GM23338 (cell line): ENCODE measurements around the gene LCOR. TPM values are rescaled to one million over a fixed set of nuclear protein-coding genes. Genes with fewer than 3 reads are reported as not detected.

Experiments
- ATAC-seq: fragments of 200-7000 bp; cut with Tn5 transposase; 3 replicates; pipeline ENCODE4 v1.9.1; 2020
- DNase-seq: peaks from one replicate; pipeline ENCODE4 v3.0.0-alpha.2; 2015; ENCODE audit warnings: low spot score
- H2AFZ ChIP-seq: fragments of 200-600 bp; sonication (generic); 2 replicates; pipeline ENCODE4 v1.8.0; 2016; ENCODE audit warnings: antibody characterized with exemption, mild to moderate bottlenecking, moderate library complexity
- H3F3A ChIP-seq: fragments of 200-600 bp; sonication (generic); replicated peaks from 2 replicates; pipeline ENCODE4 v1.8.0; 2017; ENCODE audit warnings: antibody characterized with exemption, mixed run types, low read depth
- H3K27ac ChIP-seq: fragments of 200-600 bp; sonication (generic); 2 replicates; pipeline ENCODE4 v1.6.1; 2016; ENCODE audit warnings: low read depth
- H3K27me3 ChIP-seq: fragments of 200-600 bp; sonication (generic); 2 replicates; pipeline ENCODE4 v1.8.0; 2016; ENCODE audit warnings: mild to moderate bottlenecking, mixed run types, moderate library complexity; ENCODE audit not compliant: insufficient read depth
- H3K36me3 ChIP-seq: fragments of 200-600 bp; sonication (generic); 2 replicates; pipeline ENCODE4 v1.8.0; 2016; ENCODE audit warnings: mild to moderate bottlenecking; ENCODE audit not compliant: insufficient read depth
- H3K4me1 ChIP-seq: fragments of 200-600 bp; sonication (generic); 2 replicates; pipeline ENCODE4 v1.8.0; 2016; ENCODE audit warnings: mild to moderate bottlenecking, moderate library complexity; ENCODE audit not compliant: insufficient read depth
- H3K4me2 ChIP-seq: fragments of 200-600 bp; sonication (generic); 2 replicates; pipeline ENCODE4 v1.7.1; 2017; ENCODE audit warnings: mixed run types
- H3K4me3 ChIP-seq: fragments of 200-600 bp; sonication (generic); 2 replicates; pipeline ENCODE4 v1.6.1; 2016; ENCODE audit warnings: mixed run types
- H3K79me2 ChIP-seq: fragments of 200-600 bp; sonication (generic); replicated peaks from 2 replicates; pipeline ENCODE4 v1.8.0; 2017; ENCODE audit warnings: mild to moderate bottlenecking; ENCODE audit not compliant: insufficient read depth
- H3K9me2 ChIP-seq: fragments of 200-600 bp; sonication (generic); 2 replicates; pipeline ENCODE4 v1.8.0; 2017; ENCODE audit not compliant: insufficient read depth
- H4K20me1 ChIP-seq: fragments of 200-600 bp; sonication (generic); replicated peaks from 2 replicates; pipeline ENCODE4 v1.8.0; 2017; ENCODE audit warnings: mild to moderate bottlenecking; ENCODE audit not compliant: insufficient read depth
- H3K27ac Mint-ChIP-seq: 2 replicates; pipeline ENCODE4 v1.8.0; 2020; ENCODE audit warnings: inconsistent platforms, mild to moderate bottlenecking, moderate library complexity, mixed read lengths
- H3K27me3 Mint-ChIP-seq: 3 replicates; pipeline ENCODE4 v1.8.0; 2022; ENCODE audit warnings: low read depth, mild to moderate bottlenecking, moderate library complexity, mixed read lengths, inconsistent platforms; ENCODE audit not compliant: insufficient read depth, poor library complexity
- H3K36me3 Mint-ChIP-seq: 3 replicates; pipeline ENCODE4 v1.8.0; 2021; ENCODE audit warnings: low read depth, mild to moderate bottlenecking, inconsistent platforms, moderate library complexity, mixed read lengths
- H3K4me1 Mint-ChIP-seq: 3 replicates; pipeline ENCODE4 v1.8.0; 2020; ENCODE audit warnings: mild to moderate bottlenecking, inconsistent platforms, mixed read lengths
- H3K4me3 Mint-ChIP-seq: 3 replicates; pipeline ENCODE4 v1.8.0; 2021; ENCODE audit warnings: moderate library complexity, mild to moderate bottlenecking, inconsistent platforms, mixed read lengths
- H3K9me3 Mint-ChIP-seq: 3 replicates; pipeline ENCODE4 v1.8.0; 2020; ENCODE audit warnings: moderate library complexity, mild to moderate bottlenecking, inconsistent platforms, mixed read lengths
- CREB1 ChIP-seq: fragments of 250-450 bp; sonication (Bioruptor Pico); IDR thresholded peaks from 2 replicates; pipeline ENCODE4 v1.5.0; 2020; ENCODE audit warnings: low read depth, mild to moderate bottlenecking, moderate library complexity
- CTCF ChIP-seq, 2 experiments: fragments of 200-600 bp in 1 of 2; sonication (generic) in 1 of 2; conservative IDR thresholded peaks; 2 replicates each; pipeline versions ENCODE4 v1.5.1 to v1.6.1; 2016 to 2017; ENCODE audit warnings: antibody characterized with exemption in 2 of 2, low read depth in 2 of 2, mild to moderate bottlenecking in 2 of 2, moderate library complexity in 1 of 2
- ETS1 ChIP-seq: IDR thresholded peaks from 2 replicates; pipeline ENCODE4 v1.6.1; 2016; ENCODE audit warnings: antibody characterized with exemption
- EZH2phosphoT487 ChIP-seq: fragments of 200-600 bp; sonication (generic); IDR thresholded peaks from one replicate; pipeline ENCODE4 v1.8.1; 2018; ENCODE audit warnings: antibody characterized with exemption; ENCODE audit not compliant: unreplicated experiment
- REST ChIP-seq: IDR thresholded peaks from one replicate; pipeline ENCODE4 v1.6.1; 2018; ENCODE audit warnings: antibody characterized with exemption; ENCODE audit not compliant: unreplicated experiment
- ZNF114 ChIP-seq: fragments of 250-450 bp; sonication (Bioruptor Pico); IDR thresholded peaks from 2 replicates; pipeline ENCODE4 v1.5.0; 2020; ENCODE audit warnings: mild to moderate bottlenecking, moderate library complexity
- polyA plus RNA-seq: library from polyadenylated mRNA; unstranded; fragments of >200 nt; fragmentation: Nextera tagmentation; extraction: Ambion mirVana; gene quantifications from 2 replicates; pipeline ENCODE4 v1.2.1, GENCODE V29; 2016
- total RNA-seq: library from RNA; depleted of rRNA; stranded (reverse); fragments of >200 nt; shearing (Covaris generic); gene quantifications from 2 replicates; pipeline ENCODE4 v1.2.3, GENCODE V29; 2014

LCOR gene
- total and polyA plus RNA-seq, 2 experiments from 2014 or later, result 6.9 to 14.9 TPM

DNA sequence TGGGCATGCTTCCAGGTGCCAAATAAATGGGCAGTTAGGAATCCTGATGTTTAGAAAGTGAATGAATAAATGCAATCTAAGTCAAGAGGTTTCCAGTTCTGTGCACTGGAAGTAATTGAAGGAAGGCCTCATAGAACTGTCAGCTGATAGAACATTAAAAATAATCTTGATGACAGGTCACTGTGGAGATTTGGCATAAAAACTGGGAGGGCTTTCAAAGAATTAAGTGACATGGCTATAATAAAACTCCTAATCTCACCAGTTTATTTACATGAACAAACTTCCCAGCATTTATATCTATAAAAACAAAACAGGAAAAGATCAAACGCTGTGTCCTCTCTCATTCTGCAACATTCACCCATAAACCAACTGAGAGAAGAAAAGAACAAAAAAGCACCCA lies 183.1 kb downstream of the LCOR start (continued):
- TF ChIP-seq REST (no peak), ETS1 (no peak)

- Mint-ChIP-seq H3K4me1 (peaks cover 13% of the 10 kb centered on the region), H3K36me3 (no peaks in the 10 kb centered on the region; the same call in 2 of the 3 replicates), H3K4me3 (no peak overlapping the region), H3K27ac (peak overlapping the region; percentile 56; the same call in 1 of the 2 replicates), H3K9me3 (no peaks in the 10 kb centered on the region), H3K27me3 (peaks cover 15% of the 10 kb centered on the region)
- Histone ChIP-seq H2AFZ (no peak overlapping the region), H3K4me2 (no peak overlapping the region), H4K20me1 (no peaks in the 10 kb centered on the region), H3K36me3 (no peaks in the 10 kb centered on the region), H3F3A (no peaks in the 10 kb centered on the region), H3K4me3 (no peak overlapping the region), H3K9me2 (no peaks in the 10 kb centered on the region), H3K27me3 (no peaks in the 10 kb centered on the region), H3K27ac (no peak overlapping the region), H3K4me1 (no peaks in the 10 kb centered on the region), H3K79me2 (no peaks in the 10 kb centered on the region)
- DNase-seq, result peak; percentile 27
- TF ChIP-seq CREB1 (CRISPR knock-in tag) (no peak), CTCF (conservative IDR thresholded peaks at IDR 0.05; ENCODE audit: low read depth in 2 of 2) (no peak), EZH2phosphoT487 (no peak), ZNF114 (CRISPR knock-in tag) (no peak)
- no peak for ATAC-seq
Measured at GRCh38 chr10:97016728-97017473, 184.8 kb downstream of the LCOR start.
